Epithelial cell of alveolus of lung (primary cell): Measurements from ENCODE around the gene UGT2A3. TPM values are rescaled to one million over a fixed set of nuclear protein-coding genes. Genes with fewer than 3 reads are reported as not detected.

ENCODE experiments used
- total RNA-seq: library from RNA; depleted of rRNA; stranded (reverse); fragments of >200 nt; gene quantifications from 2 replicates; pipeline ENCODE4 v1.2.1, GENCODE V29; 2015

UGT2A3 gene
- total RNA-seq: not detected in 2 replicates

DNA sequence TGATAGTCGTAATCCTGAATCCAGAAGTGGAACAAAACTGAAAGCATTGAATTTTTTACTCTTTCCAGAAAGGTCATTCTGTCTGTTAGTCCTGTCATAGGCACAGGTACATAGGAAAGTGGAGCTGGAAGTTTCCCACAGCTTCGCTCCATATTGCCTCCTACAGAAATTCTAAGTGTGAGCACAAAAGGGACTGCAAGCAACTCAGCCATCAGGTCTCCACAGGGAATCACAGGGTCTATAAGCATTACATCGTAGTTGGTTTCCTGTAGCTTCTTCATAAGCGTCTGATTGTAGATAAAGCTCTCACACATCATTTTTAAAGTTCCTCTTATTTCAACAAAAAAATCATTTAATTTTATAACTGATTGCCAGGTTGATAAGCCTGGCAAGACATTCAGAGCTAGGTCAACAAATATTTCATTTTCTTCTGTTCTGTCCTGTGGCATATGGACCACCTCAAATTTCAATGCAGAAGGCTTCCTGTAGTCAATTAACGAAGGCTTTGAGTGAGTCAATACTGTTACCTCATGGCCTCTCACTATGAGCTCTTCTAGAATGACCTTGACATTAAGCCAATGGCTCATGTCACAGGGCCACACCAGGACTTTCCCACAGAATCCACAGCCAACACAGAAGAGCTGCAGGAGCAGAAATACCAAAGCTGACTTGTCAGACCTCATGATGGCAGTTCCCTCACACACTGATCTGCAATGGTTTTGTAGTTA, at the start of gene UGT2A3:
UGT2A3 (minus strand) TSS at position 727 of the 728 bp plus-strand sequence; CDS start at position 683, 44 bp downstream.

Other genes starting within 250 kb of the UGT2A3 start
- not detected in 2 replicates for gene UGT2B10, start 135.8 kb downstream of the UGT2A3 start, total RNA-seq
- 0.65 TPM in 1 of 2 replicates, not detected in the other for gene UGT2B7, start 144.7 kb upstream of the UGT2A3 start, total RNA-seq